ENCODE measurements around the gene ACADM.

ACADM gene

GRCh38 chr1:75812065-75812464 lies 87.6 kb downstream of the ACADM start:
- no peak for DNase-seq (ENCODE audit: low read depth)
- TF ChIP-seq, protein P1, sequence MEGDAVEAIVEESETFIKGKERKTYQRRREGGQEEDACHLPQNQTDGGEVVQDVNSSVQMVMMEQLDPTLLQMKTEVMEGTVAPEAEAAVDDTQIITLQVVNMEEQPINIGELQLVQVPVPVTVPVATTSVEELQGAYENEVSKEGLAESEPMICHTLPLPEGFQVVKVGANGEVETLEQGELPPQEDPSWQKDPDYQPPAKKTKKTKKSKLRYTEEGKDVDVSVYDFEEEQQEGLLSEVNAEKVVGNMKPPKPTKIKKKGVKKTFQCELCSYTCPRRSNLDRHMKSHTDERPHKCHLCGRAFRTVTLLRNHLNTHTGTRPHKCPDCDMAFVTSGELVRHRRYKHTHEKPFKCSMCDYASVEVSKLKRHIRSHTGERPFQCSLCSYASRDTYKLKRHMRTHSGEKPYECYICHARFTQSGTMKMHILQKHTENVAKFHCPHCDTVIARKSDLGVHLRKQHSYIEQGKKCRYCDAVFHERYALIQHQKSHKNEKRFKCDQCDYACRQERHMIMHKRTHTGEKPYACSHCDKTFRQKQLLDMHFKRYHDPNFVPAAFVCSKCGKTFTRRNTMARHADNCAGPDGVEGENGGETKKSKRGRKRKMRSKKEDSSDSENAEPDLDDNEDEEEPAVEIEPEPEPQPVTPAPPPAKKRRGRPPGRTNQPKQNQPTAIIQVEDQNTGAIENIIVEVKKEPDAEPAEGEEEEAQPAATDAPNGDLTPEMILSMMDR (conservative IDR thresholded peaks at IDR 0.05; ENCODE audit: low read length): no peak

More at GRCh38 chr1:75812065-75812464, 87.6 kb downstream of the ACADM start:
- no peak overlapping the region for H3K4me3 ChIP-seq (ENCODE audit: low read length)
